Measurements from ENCODE around the gene NDUFA7. TPM values are rescaled to one million over a fixed set of nuclear protein-coding genes. Genes with fewer than 3 reads are reported as not detected.

The NDUFA7 gene
- total and polyA plus RNA-seq, 2 of the 13 experiments (the other 11 are each of a cell fraction or from before 2014, with no cell fraction given), result 64.5 to 71.5 TPM

- TF ChIP-seq ZNF598 (CRISPR knock-in tag; IDR thresholded peaks at IDR 0.05; ENCODE audit: borderline replicate concordance) (no peak), ZNF777 (CRISPR knock-in tag; IDR thresholded peaks at IDR 0.05) (peak; percentile 89), BCLAF1 (IDR thresholded peaks at IDR 0.05) (no peak), ZNF224 (CRISPR knock-in tag; IDR thresholded peaks at IDR 0.05) (no peak), NFYC (CRISPR knock-in tag; IDR thresholded peaks at IDR 0.05) (no peak), ZNF207 (IDR thresholded peaks at IDR 0.05; ENCODE audit: borderline replicate concordance) (no peak), KLF12 (CRISPR knock-in tag; IDR thresholded peaks at IDR 0.05; ENCODE audit: borderline replicate concordance) (no peak; the same call in 1 of the 2 replicates), E2F5 (CRISPR knock-in tag; conservative IDR thresholded peaks at IDR 0.05) (no peak), SKI (IDR thresholded peaks at IDR 0.05; ENCODE audit: partially characterized antibody) (no peak), ZNF20 (CRISPR knock-in tag; IDR thresholded peaks at IDR 0.05) (no peak), TBX2 (CRISPR knock-in tag; IDR thresholded peaks at IDR 0.05; ENCODE audit: borderline replicate concordance) (peak; percentile 58; the same call in 1 of the 2 replicates), PRDM4 (CRISPR knock-in tag; IDR thresholded peaks at IDR 0.05; ENCODE audit: borderline replicate concordance) (no peak), PPARG (CRISPR knock-in tag; conservative IDR thresholded peaks at IDR 0.05) (no peak), SUZ12 (IDR thresholded peaks at IDR 0.05; ENCODE audit: low read depth, low read length) (no peak), TBL1XR1 (IDR thresholded peaks at IDR 0.05; ENCODE audit: borderline replicate concordance, low read length, partially characterized antibody) (no peak), MXD3 (CRISPR knock-in tag; IDR thresholded peaks at IDR 0.05) (no peak), NR2F1 (CRISPR knock-in tag; IDR thresholded peaks at IDR 0.05) (no peak), TFDP2 (CRISPR knock-in tag; IDR thresholded peaks at IDR 0.05) (0 out of 2 replicates have a peak, but pooled peaks have one; percentile 20), FOXP1 (IDR thresholded peaks at IDR 0.05) (no peak), FOXP1 (CRISPR knock-in tag; IDR thresholded peaks at IDR 0.05) (no peak), ZFP41 (CRISPR knock-in tag; IDR thresholded peaks at IDR 0.05; ENCODE audit: borderline replicate concordance) (no peak), ZNF256 (CRISPR knock-in tag; conservative IDR thresholded peaks at IDR 0.05) (no peak)
Measured at GRCh38 chr19:8363803-8364771, 42.9 kb upstream of the NDUFA7 start, which contains the start of gene ANGPTL4 (continued).

All from HepG2 (cell line).